IPS-11a (cell line): Measurements from ENCODE around the gene SLC22A23.

Experiments used
- H3K4me3 ChIP-seq: one replicate; pipeline ENCODE4 v1.5.1; 2013; ENCODE audit warnings: low read depth, low read length, control low read depth

SLC22A23 gene

GRCh38 chr6:3473773-3474172 lies 16.9 kb upstream of the SLC22A23 start:
- H3K4me3 ChIP-seq = no peak overlapping the region

- H3K4me3 ChIP-seq = no peak overlapping the region
Observed at GRCh38 chr6:3471711-3472110, 14.9 kb upstream of the SLC22A23 start.

GRCh38 chr6:3471286-3471685 lies 14.4 kb upstream of the SLC22A23 start:
- H3K4me3 ChIP-seq = no peak overlapping the region

GRCh38 chr6:3468585-3468984 lies 11.7 kb upstream of the SLC22A23 start:
- no peak overlapping the region for H3K4me3 ChIP-seq

- no peak overlapping the region for H3K4me3 ChIP-seq
Observed at GRCh38 chr6:3467996-3468395, 11.1 kb upstream of the SLC22A23 start.

GRCh38 chr6:3466488-3467219 lies 9.8 kb upstream of the SLC22A23 start:
- no peak overlapping the region for H3K4me3 ChIP-seq

GRCh38 chr6:3460253-3460652 lies 3.4 kb upstream of the SLC22A23 start:
- H3K4me3 ChIP-seq = no peak overlapping the region

- H3K4me3 ChIP-seq = no peak overlapping the region
Observed at GRCh38 chr6:3458706-3459421, 2.0 kb upstream of the SLC22A23 start.

GRCh38 chr6:3457710-3458602 lies 1.1 kb upstream of the SLC22A23 start:
- peak overlapping the region; percentile 44 for H3K4me3 ChIP-seq

GRCh38 chr6:3456395-3456897 lies 404 bp downstream of the SLC22A23 start:
- H3K4me3 ChIP-seq = peak overlapping the region; percentile 56

GRCh38 chr6:3455569-3456394 lies 1.1 kb downstream of the SLC22A23 start:
- H3K4me3 ChIP-seq = peak overlapping the region; percentile 56

- peak overlapping the region; percentile 56 for H3K4me3 ChIP-seq
Observed at GRCh38 chr6:3455147-3455568, 1.7 kb downstream of the SLC22A23 start.

- H3K4me3 ChIP-seq = peak overlapping the region; percentile 56
Observed at GRCh38 chr6:3454273-3455010, 2.4 kb downstream of the SLC22A23 start.

GRCh38 chr6:3453413-3454272 lies 3.2 kb downstream of the SLC22A23 start:
- H3K4me3 ChIP-seq = no peak overlapping the region

GRCh38 chr6:3451498-3451897 lies 5.4 kb downstream of the SLC22A23 start:
- H3K4me3 ChIP-seq = no peak overlapping the region

GRCh38 chr6:3450888-3451287 lies 6.0 kb downstream of the SLC22A23 start:
- no peak overlapping the region for H3K4me3 ChIP-seq

- H3K4me3 ChIP-seq = no peak overlapping the region
Observed at GRCh38 chr6:3449750-3450305, 7.0 kb downstream of the SLC22A23 start.

- no peak overlapping the region for H3K4me3 ChIP-seq
Observed at GRCh38 chr6:3449321-3449720, 7.5 kb downstream of the SLC22A23 start.
